Activated CD8-positive, alpha-beta memory T cell treated with anti-CD3 and anti-CD28 coated beads for 48 hours (primary cell): ENCODE data around the gene TAS2R60.

Experiments
- DNase-seq, 3 experiments: peaks; one replicate each; pipeline ENCODE4 v3.0.0-alpha.2; 2020; ENCODE audit warnings: low read depth in 2 of 3, low spot score in 2 of 3

TAS2R60 gene

GRCh38 chr7:143437578-143437977, 5.7 kb upstream of the TAS2R60 start:
- no peak for DNase-seq

- no peak for DNase-seq
These were observed 3.4 kb upstream of the TAS2R60 start for GRCh38 chr7:143439866-143440265.

GRCh38 chr7:143444063-143444782, 970 bp downstream of the TAS2R60 start:
- no peak for DNase-seq

DNA sequence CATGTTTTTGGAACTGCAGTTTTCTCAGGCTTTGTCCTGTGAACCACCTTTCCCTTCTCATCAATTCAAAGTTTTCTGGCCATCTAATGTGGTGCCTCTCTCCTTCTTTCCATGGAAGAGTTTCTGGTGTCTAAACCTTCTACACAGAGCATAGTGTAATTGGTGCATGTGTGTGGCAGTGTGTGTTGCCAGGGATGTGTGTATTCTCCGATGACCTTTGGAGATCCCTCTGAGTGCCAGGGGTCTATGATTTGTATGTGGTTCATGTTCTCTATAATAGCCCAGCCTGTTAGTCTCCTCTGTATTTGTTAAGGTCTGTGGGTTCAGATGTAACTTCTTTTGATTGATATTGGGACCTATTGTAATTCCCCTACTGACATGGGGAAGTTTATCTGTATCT, 1.5 kb downstream of the TAS2R60 start:
- DNase-seq, result no peak

- no peak for DNase-seq
These were observed 4.2 kb downstream of the TAS2R60 start for GRCh38 chr7:143447466-143447865.

DNA sequence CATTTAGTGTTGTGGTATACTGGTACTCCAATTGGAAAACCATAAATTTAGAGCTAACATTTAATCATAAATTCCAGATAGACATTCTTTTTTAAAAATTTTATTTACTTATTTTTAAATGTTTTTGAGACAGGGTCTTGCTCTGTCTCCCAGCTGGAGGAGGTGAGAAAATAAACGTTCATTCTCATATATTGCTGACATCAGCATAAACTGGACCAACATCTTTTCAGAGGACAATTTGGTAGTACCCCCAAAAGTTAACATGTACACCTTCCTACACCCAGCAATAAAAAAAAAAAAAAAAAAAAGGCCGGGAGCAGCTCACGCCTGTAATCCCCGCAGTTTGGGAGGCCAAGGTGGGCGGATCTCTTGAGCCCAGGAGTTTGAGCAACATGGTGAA, 5.2 kb downstream of the TAS2R60 start:
- DNase-seq, result no peak

DNA sequence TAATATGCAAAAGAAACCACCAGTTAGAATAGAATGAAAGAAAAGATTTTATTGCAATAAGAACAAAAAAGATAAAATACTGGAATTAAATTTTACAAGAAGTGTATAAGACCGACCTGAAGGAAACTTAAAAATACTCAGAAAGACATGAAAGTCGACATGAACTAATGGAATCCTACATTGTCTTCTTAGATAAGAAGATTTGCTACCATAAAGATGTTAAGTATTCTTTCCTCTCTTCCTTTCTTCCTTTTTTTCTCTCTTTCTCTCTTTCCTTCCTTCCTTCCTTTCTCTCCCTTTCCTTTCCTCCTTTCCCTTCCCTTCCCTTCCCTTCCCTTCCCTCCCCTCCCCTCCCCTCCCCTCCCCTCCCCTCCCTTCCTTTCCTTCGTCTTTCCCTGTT, 6.5 kb downstream of the TAS2R60 start:
- no peak for DNase-seq

DNA sequence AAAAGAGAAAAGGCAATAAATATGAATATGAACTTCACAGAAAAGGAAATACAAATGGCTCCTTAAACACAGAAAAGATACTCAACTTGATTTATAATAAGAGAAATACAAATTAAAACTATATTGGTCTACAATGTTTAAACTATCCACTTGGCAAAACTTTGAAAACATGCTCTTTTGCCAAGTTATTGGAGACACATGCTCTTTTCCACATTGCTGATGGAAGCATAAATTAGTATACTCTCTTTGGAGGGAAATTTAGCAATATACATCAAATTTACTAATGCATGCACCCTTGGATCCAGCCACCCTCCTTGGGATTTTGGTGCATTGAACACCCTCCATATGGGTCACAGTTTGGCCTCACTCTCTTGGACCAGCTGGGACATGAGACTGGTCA, 7.9 kb downstream of the TAS2R60 start:
- DNase-seq, result no peak

DNA sequence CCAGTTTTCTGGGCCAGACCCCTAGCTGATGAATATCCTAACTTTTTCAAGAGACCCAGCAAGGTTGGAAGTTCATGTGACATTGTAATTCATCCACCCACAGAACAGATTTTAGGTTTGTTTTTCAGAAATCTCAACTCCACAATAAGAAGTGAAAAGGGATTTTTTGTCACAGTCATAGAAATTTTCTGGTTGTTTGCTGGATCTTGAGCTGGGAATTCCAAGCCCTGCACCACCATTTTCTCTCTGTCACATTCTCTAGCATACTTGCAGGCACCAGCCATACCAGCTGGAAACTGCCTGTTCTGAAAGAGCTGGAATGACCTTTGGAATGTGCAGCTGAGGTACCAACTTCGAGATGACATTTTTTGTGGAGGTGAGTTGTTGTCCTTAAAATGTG, 8.5 kb downstream of the TAS2R60 start:
- no peak for DNase-seq

DNA sequence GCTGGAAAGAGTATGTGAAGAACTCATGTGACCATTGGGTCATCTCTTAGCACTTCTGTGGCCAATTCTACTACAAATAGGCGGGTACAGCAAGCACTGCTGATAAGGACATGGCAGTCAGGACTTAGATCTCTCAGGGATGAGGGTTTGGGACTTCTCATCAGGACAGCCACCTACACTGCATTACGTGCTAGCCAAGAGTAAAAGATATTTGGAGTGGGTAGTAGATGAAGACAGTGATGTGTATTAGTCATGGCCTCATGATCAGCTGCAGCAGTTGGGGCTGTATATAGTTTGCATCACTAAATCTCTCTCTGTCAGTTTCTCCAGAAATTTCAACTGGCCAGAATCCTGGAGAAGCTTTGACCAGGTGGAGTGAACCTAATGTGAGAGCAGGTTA, 9.2 kb downstream of the TAS2R60 start:
- no peak for DNase-seq

GRCh38 chr7:143454091-143454680, 10.9 kb downstream of the TAS2R60 start:
- DNase-seq, result no peak

DNA sequence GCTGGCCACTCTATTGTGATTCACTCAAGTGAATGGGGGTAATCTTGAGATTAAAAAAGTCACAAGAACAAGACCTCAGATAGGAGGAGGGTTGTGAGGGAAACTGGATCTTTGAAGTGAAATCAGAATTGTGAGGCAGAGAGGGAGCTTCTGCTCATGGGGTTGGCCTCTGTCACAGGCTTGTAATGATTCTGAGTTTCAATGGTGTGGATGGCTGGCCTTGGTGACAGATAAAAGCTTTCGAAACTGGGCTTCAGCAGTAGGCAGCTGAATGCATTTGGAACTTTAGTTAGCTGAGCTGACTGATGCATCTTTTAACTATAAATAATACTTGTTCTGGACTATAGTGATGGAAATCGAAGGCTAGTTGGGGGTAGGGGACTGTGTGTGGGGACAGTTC, 12.2 kb downstream of the TAS2R60 start:
- no peak for DNase-seq

DNA sequence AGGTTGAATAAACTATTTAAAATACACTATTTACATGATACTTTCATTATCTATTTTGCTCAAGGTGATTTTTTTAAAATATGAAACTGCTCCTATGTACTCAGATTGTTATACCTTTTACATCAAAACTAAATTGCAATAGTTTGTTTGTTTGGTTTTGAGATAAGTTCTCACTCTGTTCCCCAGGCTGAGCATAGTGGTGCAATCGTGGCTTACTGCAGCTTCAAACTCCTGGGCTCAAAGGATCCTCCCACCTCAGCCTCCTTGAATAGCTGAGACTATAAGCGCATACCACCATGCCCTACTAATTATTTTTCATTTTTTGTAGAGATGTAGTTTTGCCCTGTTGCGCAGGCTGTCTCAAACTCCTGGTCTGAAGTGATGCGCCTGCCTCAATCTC, 12.7 kb downstream of the TAS2R60 start:
- no peak for DNase-seq

DNA sequence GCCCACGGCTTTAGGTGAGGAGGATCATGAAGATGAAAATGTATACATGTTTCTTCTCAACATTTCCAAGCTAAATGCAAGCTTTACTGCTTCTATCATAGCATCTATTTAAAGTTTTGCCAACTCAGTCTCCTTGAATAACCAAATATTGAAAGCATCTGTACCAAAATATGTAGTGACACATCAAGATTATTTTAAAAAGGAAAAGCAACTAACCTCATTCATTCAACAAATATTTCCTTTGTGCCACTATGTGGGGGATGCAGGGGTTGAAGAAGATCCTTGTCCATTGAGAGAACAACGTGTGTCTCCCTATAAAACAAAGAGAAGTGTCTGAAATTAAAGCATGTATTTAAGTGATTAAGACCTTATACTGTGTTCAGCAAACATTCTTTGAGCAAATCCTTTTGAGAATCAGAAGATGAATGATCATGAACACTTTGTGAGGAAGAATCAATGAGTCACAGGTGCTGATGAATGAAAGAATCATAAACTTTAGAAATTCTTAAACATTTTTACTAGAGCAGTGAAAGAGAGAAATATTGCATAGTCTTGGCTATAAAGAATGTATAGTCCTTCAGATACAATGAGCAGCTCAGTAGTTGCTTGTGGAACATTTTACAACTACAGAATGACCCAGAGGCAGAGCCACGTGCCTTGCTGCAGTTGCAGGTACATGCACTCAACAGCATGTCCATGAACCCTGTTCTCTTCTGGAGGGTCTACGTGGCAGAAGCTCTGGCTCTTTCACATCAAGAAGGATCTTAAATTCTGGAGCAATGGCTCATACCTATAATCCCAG, 13.9 kb downstream of the TAS2R60 start:
- DNase-seq, result no peak

GRCh38 chr7:143458263-143458662, 15.0 kb downstream of the TAS2R60 start:
- no peak for DNase-seq

DNA sequence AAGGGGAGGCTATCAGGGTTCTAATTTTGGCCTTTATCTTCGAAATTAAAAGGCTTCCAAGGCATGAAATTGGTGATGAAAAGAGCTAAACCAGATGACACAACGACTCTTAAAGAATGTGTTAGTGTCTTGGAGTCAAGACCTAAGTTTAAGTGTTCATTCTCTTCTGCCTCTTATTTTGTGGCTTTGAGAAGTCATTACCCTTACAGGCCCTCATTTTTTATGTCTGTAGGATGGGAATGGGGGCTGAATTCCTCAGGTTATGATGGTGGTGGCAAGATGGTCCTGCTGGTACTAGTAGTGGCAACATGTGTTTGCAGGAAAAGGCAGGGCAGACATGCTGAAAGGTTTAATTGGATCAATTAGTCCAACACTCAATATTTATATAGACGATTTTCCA, 15.4 kb downstream of the TAS2R60 start:
- DNase-seq, result no peak

DNA sequence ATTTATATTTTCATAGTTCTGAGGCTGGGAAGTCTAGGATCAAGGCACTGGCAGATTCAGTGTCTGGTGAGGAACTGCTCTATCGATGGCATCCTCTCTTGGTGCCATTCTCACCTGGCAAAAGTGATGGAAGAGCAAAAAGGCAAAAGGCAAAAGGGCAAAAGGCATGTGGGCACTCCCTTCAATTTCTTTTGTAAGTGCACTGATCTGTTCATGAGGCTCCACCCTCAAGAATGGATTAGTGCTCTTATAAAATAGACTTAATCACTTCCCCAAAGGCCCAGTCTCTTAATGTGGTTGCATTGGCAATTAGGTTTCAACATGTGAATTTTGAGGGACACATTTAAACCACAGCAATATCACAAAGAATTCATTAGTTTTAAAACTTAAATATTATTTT, 16.1 kb downstream of the TAS2R60 start:
- no peak for DNase-seq

GRCh38 chr7:143460271-143460979, 17.2 kb downstream of the TAS2R60 start:
- DNase-seq, result no peak

DNA sequence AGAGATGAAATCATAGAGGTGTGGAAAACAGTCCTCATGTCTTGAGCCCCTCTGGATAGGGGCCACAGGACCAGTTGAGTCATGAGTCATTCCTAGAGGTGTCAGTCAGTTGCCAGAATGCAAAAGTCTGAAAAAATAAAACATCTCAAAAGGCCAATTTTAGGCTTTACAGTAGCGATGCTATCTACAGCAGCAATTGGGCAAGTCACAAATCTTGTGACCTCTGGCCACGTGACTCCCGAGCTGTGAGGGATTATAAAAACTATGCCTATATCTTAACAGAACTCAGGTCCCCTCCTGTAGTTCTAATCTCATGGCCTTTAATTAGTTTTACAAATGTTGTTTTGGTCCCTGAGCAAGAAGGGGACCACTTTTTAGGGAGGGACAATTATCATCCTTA, 18.8 kb downstream of the TAS2R60 start:
- DNase-seq, result no peak

- DNase-seq, result no peak
These were observed 20.3 kb downstream of the TAS2R60 start for GRCh38 chr7:143463556-143463955.

GRCh38 chr7:143463957-143464356, 20.7 kb downstream of the TAS2R60 start:
- DNase-seq, result no peak

DNA sequence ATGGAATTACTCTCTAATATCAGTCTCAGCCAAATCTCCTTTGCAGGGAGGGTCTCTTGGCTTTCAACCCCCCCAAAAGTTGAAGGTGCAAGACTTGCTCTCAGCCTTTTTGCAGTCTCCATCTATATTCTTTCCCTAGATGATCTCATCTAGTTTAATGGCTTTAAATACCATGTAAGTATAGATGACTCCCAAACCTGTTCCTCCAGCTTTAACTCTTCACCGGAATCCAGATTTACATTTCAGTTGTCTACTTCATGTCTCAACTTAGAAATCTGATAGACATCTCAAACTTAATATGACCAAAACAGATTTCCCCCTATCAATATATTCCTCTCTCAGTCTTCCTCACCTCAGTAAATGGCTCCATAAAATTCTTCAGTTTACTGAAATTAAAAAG, 24.5 kb downstream of the TAS2R60 start:
- DNase-seq, result no peak
